Kidney (tissue), 14 donors: ENCODE data around the gene WNT9B. TPM values are rescaled to one million over a fixed set of nuclear protein-coding genes. Genes with fewer than 3 reads are reported as not detected.

Experiments
- DNase-seq, 5 donors: peaks; one replicate each; pipeline ENCODE4 v3.0.0-alpha.2; 2013 to 2020
- FAIRE-seq: peaks from 2 replicates; lab custom pipeline; 2012; peaks lifted over from hg19 to GRCh38; lab: Jason Lieb, UNC
- H3K27ac ChIP-seq, 2 donors: one replicate each; pipeline ENCODE4 v1.7.0; 2013; ENCODE audit warnings: low read depth in 2 of 2, low read length in 2 of 2, inconsistent platforms in 1 of 2
- H3K27me3 ChIP-seq: one replicate; pipeline ENCODE4 v1.7.1; 2013; ENCODE audit warnings: low read length, inconsistent platforms; ENCODE audit not compliant: control insufficient read depth, insufficient read depth
- H3K36me3 ChIP-seq, 3 donors: one replicate each; pipeline versions ENCODE4 v1.7.0 to v1.7.1; 2013; ENCODE audit warnings: low read length in 3 of 3, control low read depth in 1 of 3, inconsistent platforms in 1 of 3; ENCODE audit not compliant: insufficient read depth in 3 of 3, control insufficient read depth in 2 of 3
- H3K4me1 ChIP-seq, 3 donors: one replicate each; pipeline versions ENCODE4 v1.7.0 to v1.7.1; 2013; ENCODE audit warnings: low read length in 3 of 3, inconsistent platforms in 1 of 3, low read depth in 1 of 3; ENCODE audit not compliant: control insufficient read depth in 2 of 3, insufficient read depth in 2 of 3
- H3K4me3 ChIP-seq, 3 donors: one replicate each; pipeline versions ENCODE4 v1.7.0 to v1.8.1; 2013; ENCODE audit warnings: low read length in 3 of 3, control low read depth in 1 of 3, inconsistent platforms in 1 of 3
- H3K9ac ChIP-seq, 3 donors: one replicate each; pipeline versions ENCODE4 v1.7.0 to v1.7.1; 2013; ENCODE audit warnings: low read length in 3 of 3, control low read depth in 1 of 3, inconsistent platforms in 1 of 3
- H3K9me3 ChIP-seq, 3 donors: one replicate each; pipeline versions ENCODE4 v1.7.0 to v1.7.1; 2013; ENCODE audit warnings: low read length in 3 of 3, control low read depth in 1 of 3, inconsistent platforms in 1 of 3; ENCODE audit not compliant: control insufficient read depth in 2 of 3, insufficient read depth in 1 of 3
- intact Hi-C: fragments of 100-400 bp; cut with DNase I; formaldehyde crosslinking; loops from one replicate; pipeline ENCODE4 v1.11.1; 2022
- polyA plus RNA-seq: library from polyadenylated mRNA; stranded (reverse); fragments of 350-450 nt; fragmentation: Illumina TruSeq; extraction: RNeasy Lipid Tissue Mini Kit (QIAGEN cat#74804); gene quantifications from one replicate; pipeline ENCODE4 v1.2.3, GENCODE V29; 2014; ENCODE audit warnings: low read depth, low replicate concordance; ENCODE audit not compliant: insufficient read depth
- total RNA-seq: library from RNA; stranded (reverse); fragmentation: NEBNext Ultra II Directional; extraction: Animal tissue kit (Norgen Biotek cat#: 25700); gene quantifications from one replicate; pipeline ENCODE4 v1.2.1, GENCODE V29; 2021
- TF ChIP-seq, protein P1 (sequence below): IDR thresholded peaks from 3 replicates; pipeline ENCODE4 v1.5.1; 2012; ENCODE audit warnings: mild to moderate bottlenecking, moderate library complexity, borderline replicate concordance; ENCODE audit not compliant: insufficient read depth; ENCODE audit errors: extremely low read depth
- donor health status: control.
- donor health status: control.
- donor health status: control.
- donor health status: control.
- donor health status: control.
- donor health status: DM: yes; HTN: yes; CAD: no.
- donor health status: Normal renal cell carcinoma (clear cell type).

Gene WNT9B
- total and polyA plus RNA-seq, 2 donors from 2014 or later = 1.9 to 5.3 TPM

DNA sequence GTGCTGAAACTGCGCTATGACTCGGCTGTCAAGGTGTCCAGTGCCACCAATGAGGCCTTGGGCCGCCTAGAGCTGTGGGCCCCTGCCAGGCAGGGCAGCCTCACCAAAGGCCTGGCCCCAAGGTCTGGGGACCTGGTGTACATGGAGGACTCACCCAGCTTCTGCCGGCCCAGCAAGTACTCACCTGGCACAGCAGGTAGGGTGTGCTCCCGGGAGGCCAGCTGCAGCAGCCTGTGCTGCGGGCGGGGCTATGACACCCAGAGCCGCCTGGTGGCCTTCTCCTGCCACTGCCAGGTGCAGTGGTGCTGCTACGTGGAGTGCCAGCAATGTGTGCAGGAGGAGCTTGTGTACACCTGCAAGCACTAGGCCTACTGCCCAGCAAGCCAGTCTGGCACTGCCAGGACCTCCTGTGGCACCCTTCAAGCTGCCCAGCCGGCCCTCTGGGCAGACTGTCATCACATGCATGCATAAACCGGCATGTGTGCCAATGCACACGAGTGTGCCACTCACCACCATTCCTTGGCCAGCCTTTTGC, 25.0 kb downstream of the WNT9B start:
- Histone ChIP-seq H3K4me1 (peaks cover 0 to 4% (median 0%) of the 10 kb centered on the region in 3 donors), H3K4me3 (no peak overlapping the region), H3K36me3 (no peaks in the 10 kb centered on the region), H3K9ac (no peak overlapping the region), H3K9me3 (no peaks in the 10 kb centered on the region), H3K27ac (peak overlapping the region in 1 of 2 donors; percentile 16), H3K27me3 (no peaks in the 10 kb centered on the region)
- TF ChIP-seq, protein P1, sequence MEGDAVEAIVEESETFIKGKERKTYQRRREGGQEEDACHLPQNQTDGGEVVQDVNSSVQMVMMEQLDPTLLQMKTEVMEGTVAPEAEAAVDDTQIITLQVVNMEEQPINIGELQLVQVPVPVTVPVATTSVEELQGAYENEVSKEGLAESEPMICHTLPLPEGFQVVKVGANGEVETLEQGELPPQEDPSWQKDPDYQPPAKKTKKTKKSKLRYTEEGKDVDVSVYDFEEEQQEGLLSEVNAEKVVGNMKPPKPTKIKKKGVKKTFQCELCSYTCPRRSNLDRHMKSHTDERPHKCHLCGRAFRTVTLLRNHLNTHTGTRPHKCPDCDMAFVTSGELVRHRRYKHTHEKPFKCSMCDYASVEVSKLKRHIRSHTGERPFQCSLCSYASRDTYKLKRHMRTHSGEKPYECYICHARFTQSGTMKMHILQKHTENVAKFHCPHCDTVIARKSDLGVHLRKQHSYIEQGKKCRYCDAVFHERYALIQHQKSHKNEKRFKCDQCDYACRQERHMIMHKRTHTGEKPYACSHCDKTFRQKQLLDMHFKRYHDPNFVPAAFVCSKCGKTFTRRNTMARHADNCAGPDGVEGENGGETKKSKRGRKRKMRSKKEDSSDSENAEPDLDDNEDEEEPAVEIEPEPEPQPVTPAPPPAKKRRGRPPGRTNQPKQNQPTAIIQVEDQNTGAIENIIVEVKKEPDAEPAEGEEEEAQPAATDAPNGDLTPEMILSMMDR = peak; percentile 46
- DNase-seq (peak in 4 of 5 donors; percentile 48 to 85 (median 56)), FAIRE-seq (no peak)
- intact Hi-C loops = no loop called here

DNA sequence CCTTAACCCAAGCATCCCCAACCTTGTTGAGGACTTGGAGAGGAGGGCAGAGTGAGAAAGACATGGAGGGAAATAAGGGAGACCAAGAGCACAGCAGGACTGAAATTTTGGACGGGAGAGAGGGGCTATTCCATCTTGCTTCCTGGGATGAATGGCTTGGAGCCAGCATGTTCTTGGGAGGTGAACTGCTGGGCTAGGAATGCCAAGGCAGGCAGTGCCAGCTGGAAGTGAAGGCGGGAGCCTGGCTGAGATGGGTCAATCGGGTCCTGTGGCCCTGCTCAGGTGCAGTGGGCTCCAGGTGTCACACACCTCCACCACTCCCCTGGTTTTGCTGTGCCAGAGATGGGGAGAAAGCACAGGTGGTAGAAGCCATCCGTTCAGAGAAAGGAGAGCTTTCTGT, 25.5 kb downstream of the WNT9B start:
- DNase-seq (no peak), FAIRE-seq (no peak)
- Histone ChIP-seq H3K4me3 (no peak overlapping the region), H3K4me1 (peaks cover 0 to 4% (median 0%) of the 10 kb centered on the region in 3 donors), H3K9ac (no peak overlapping the region), H3K36me3 (no peaks in the 10 kb centered on the region), H3K9me3 (no peaks in the 10 kb centered on the region), H3K27me3 (no peaks in the 10 kb centered on the region), H3K27ac (no peak overlapping the region)
- intact Hi-C loops = no loop called here
- TF ChIP-seq, protein P1 = no peak

DNA sequence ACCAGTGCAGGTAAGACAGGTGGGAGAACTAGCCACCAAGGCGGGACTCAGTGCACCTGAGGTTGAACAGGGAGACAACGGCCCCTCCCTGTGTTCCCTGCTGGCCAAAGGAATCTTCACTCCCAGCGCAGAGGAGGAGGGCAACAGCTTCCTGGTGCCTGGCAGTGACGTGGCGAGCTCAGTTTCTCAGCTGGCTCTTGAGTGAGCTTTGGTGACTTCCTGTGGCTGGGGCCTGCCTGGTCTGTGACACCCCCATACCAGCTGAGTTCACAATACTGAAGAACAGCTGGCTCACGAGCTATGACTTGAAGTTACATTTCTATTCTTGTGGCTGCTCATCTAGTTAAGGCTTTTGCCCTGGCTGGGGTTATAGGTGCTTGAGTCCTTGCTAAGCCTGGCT, 26.1 kb downstream of the WNT9B start:
- Histone ChIP-seq H3K36me3 (no peaks in the 10 kb centered on the region), H3K27ac (no peak overlapping the region), H3K4me3 (no peak overlapping the region), H3K4me1 (peaks cover 0 to 4% (median 0%) of the 10 kb centered on the region in 3 donors), H3K9me3 (no peaks in the 10 kb centered on the region), H3K27me3 (no peaks in the 10 kb centered on the region), H3K9ac (no peak overlapping the region)
- intact Hi-C loops = no loop called here
- DNase-seq = no peak
- FAIRE-seq = no peak
- TF ChIP-seq, protein P1 = no peak

DNA sequence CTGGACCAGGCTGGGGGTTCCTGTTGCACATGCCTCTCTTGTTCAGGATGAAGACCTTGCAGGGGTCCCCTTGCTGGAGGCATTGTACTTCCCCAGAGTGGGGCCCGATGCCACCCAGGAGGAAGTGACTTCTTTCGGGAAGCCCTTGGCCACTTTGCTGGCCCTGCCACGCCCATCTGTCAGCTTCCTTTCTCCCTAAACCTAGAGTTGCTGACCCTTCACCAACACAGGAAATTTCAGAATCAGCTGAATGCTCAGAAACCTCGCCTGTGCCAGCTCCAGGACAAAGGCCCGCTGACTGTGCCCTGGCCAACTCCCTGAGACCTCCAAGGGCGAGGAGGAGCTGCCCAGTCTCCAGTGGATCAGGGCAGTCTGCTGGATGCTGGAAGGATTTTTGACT, 26.7 kb downstream of the WNT9B start:
- no peak for FAIRE-seq
- Histone ChIP-seq H3K36me3 (no peaks in the 10 kb centered on the region), H3K4me1 (peaks cover 0 to 4% (median 0%) of the 10 kb centered on the region in 3 donors), H3K27me3 (no peaks in the 10 kb centered on the region), H3K4me3 (no peak overlapping the region), H3K9ac (no peak overlapping the region), H3K9me3 (no peaks in the 10 kb centered on the region), H3K27ac (no peak overlapping the region)
- no peak for DNase-seq
- intact Hi-C loops = no loop called here
- TF ChIP-seq, protein P1 = no peak
